OCI-M2 (cell line): ENCODE measurements around the gene DARS2.
"Not testable (repeated sequence)": the region's sequence is repeated elsewhere in the genome, so short reads cannot be mapped to it uniquely, and the experiment has no call there.

Experiments used
- DNase-seq: peaks from one replicate; lab custom pipeline; 2025; ENCODE audit not compliant: unreplicated experiment; lab: John Stamatoyannopoulos, UW

The DARS2 gene

DNA sequence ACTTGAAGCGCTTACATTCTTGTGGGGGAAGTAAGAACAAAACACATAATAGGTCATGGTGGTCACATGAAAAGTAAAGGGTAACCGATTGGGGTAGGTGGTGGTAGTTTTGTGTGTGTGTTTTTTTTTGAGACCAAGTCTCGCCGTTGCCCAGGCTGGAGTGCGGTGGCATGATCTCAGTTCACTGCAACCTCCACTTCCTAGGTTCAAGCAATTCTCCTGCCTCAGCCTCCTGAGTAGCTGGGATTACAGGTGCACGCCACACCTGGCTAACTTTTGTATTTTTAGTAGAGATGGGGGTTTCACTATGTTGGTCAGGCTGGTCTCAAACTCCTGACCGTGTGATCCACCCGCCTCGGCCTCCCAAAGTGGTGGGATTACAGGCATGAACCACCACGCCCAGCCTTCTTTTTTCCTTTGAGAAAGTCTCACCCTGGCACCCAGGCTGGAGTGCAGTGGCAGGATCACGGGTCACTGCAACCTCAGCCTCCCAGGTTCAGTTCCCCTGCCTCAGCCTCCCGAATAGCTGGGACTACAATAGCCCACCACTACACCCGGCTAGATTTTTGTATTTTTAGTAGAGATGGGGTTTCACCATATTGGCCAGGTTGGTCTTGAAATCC lies 37.8 kb downstream of the DARS2 start:
- not testable (repeated sequence) for DNase-seq

DNA sequence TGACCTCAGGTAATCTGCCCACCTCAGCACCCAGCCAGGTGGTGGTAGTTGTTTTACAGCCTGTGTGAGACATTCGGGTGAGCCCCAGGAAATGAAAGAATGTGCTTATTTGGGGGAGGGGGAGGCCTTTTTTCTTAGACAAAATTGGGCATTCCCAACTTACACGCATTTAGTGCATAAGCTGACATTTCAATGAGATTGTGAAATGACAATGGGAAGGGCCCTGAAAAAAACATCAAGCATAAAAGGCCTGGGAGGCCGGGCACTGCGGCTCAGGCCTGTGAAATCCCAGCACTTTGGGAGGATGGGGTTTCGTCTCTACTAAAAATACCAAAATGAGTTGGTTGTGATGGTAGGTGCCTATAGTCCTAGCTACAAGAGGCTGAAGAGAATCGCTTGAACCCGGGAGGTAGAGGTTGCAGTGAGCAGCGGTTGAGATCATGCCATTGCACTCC lies 38.3 kb downstream of the DARS2 start:
- DNase-seq = no peak

DNA sequence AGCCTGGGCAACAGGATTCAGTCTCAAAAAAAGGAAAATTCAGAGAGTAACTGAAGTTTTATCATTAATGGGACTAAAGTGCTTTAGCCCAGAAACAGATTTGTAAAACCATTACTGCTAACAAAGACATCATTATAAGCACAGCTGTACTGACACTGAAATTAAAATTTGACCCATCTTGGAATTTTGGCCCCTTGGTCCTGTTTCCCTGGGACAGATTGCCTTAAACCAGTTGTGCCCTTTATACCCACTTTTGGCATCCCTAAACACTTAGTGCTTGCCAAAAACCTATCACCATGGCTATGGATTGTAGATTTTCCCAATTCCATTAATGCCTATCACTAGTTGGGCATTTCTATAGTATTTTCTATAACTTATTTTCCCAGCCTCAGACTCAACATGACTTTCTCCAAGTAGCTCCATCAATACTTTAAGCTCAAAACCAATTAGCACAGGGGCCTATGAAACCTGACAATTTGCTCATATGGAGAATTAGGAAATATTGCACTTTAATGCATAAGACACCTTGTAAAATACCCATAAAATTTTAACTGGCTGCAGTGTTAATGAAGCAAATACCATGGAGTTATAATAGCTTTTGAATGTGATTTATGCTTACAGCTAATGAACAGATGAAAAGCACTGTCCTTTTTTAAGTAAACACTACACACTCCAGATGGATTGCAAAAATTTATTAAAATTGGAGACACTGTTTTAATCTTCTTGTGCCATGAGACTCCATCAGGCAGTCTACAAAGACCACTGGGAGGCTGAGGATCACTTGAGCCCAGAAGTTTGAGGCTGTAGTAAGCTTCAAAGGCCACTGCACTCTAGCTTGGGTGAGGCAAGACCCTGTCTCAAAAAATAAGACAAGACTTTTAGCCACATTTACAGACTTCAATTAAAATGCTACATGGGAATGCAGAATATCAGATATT lies 39.0 kb downstream of the DARS2 start:
- DNase-seq = no peak

DNA sequence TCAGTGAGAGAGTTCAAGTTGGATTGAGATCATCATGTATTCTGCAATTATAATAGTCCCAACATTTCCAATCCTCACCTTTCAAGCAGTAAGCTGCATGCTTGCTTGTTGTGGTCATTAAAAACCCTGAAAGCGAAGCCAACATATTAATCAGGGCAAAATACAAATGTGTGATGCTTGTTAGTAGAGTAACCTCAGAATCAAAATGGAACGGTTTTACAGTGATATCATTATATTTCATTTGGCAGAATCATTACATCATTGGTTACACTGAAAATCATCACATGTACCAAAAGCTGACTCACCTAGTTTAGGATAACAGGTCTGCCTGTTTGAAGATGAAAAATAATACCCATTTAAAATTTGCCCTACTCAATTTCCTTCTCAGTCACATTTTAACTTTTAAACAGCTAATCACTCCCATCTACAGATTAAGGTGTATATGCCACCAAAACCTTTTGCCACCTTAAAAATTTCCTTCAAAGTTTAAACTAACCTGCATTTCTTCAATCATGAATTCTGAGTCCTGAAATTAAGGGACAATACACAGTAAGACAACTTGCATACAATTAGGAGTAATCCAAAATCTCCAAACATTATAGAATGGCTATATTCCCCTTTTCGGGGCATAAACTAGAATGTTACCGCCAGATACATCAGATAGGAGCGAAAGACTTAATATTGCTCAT lies 39.9 kb downstream of the DARS2 start:
- no peak for DNase-seq

DNA sequence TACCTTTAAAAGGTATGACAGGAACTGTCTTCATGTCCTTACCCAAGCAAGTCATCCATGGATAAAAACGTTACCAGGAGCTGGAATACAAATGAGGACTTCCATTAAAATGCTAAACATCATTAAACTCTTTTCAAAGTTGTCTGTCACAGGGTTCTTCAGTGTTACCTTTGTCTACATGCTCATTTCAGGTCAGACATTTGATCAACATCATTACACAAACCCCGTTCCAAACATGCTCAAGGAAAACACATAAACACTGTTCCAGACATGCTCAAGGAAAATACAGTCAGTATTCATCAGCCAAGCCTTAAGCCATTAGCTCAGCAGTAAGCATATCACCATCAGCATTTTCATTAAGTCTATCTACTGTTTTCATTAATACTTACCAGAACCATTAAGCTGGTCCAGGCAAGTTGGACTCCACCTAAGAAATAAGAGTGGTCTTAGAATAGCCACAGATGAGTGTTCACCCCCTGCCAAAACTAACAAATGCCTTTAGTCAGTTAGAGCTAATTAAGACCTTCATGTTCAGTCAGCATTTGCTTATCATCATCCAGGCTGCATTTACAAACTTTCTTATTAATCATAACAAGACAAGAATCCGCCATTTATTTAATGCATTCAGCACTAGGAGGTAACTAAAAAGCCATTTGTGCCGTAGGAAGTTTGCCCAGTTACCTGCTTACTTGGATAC lies 41.1 kb downstream of the DARS2 start:
- no peak for DNase-seq

DNA sequence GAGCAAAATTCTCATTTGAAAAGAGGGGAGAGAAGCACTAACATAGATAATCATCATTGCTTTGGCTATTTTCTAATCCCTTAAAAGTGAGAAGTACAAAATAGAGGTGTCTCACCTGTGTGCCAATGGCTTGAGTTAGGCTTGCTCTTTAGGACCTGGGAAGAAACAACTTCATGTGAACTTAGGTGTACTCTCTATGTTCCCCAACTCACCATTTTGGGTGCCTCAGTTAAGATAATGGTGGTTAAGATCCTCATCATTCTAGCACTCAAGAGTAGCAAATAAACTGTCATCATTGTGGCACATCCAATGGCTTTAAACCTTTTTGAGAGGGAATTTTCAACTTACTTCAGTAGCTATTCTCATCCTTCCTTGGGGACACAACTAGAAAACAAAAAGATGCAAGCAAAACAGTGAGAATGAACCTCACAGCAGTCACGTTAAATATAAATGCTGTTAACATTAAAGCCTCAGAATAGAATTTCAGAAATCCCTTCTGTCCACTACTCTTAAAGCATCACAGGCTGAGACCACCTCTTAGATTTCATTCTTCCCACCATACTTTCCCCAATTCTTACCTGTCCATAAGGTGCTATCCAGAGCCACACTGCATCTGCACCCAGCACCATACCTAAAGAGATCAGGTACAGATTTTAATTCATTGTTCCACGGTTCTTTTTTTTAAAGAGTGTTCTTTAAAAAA lies 42.1 kb downstream of the DARS2 start:
- no peak for DNase-seq

DNA sequence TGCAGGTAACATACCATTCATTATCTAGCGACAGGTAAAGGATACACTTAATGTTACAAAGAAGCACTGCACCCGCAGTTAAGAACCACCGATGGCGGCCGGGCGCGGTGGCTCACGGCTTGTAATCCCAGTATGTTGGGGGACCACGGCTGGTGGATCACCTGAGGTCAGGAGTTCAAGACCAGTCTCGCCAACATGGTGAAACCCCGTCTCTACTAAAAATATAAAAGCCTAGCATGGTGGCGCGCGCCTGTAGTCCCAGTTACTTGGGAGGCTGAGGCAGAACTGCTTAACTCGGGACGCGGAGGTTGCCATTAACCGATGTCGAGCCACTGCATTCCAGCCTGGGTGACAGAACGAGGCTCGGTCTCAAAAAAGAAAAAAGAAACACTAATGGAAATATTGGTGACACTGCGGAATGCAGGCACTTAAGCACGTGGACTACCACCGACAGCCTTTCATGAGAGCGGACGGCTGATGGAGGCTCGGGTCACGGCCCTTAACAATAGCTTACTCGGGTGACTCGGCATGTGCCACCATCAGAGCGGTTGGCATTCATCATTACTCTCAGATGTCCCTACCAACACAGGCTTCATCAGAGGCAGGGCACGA lies 42.8 kb downstream of the DARS2 start:
- DNase-seq = no peak

DNA sequence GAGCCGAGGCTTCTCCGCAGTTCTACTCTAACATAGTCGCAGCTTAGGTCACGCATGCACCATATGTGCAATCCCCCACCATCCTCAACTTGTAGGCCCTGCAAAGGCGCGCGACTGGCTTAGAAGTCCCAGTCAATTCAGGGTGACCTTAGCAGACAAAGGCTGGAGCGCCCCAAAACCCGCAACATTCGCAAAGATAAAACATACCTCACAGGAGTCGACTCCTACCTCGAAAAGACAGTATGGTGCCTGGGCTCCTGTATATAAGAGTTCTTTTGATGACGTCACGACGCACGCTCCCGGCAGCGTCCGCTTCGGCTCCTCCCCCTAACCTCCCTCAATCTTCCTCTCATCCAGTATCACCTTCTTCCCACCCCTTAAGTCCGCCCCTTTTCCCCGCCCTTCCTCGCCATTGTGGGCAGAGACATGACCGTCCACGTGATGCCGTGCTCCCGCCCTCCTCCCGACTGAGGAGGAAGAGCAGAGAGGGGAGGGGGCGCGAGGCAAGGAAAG lies 43.3 kb downstream of the DARS2 start, which contains the start of gene GAS5:
Gene GAS5 (minus strand): TSS at position 237 of the 513 bp plus-strand sequence.
- peak; percentile 82 for DNase-seq

DNA sequence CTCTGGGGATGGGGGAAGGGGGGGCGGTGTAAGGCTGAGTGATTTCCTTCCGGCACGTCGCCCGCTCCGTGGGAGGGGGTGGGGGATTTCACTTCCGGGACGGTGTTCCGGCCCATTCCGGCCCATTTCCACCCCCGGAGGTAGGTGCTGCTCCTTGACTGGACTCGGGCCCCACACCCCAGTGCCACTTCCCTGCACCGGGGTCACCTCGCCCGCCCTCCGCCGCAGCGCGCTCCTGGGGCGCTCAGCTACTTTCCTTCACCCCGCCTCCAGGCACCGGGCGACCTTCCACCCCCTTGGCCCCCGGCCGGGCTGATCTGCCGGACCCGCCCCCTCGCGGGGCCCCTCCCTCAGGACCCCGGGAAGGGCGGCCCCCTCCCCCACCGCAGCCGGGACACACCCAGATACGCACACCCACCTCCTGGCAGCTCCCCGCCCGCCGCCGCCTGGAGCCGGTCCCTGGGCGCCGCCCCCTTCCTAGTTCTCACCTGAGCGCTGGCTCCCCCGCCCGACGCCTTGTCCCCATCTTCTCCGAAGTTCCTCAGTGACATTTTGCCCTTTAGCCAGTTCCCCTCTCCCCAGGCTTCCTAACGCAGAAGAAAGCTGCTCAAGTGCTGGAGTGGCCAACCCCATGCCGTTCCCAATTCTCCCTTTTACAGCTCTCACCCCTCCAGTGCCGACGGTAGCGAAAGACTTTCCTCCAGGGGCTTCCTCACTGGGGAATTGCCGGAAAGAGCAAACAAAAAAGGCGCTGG lies 44.0 kb downstream of the DARS2 start, which contains the start of gene ZBTB37:
Gene ZBTB37 (plus strand): TSS at position 115 of the 755 bp plus-strand sequence. CDS start 1,846 bp downstream, outside the sequence.
- no peak for DNase-seq

DNA sequence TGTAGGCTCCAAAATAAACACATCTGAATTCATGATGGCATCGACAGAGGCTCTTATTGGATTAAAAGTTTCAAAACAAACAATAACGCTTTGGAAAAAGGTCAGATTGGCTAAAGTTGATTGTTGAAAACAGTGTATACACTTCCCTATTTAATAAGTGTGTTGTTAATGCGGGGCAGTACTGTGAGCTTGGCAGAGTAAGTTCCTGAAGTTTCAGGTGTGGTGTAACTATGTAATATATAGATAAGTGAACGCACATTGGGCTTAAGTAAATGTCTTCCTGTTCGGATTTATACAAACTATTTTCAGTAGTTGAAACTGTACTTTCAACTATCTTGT lies 44.5 kb downstream of the DARS2 start:
- DNase-seq = no peak

DNA sequence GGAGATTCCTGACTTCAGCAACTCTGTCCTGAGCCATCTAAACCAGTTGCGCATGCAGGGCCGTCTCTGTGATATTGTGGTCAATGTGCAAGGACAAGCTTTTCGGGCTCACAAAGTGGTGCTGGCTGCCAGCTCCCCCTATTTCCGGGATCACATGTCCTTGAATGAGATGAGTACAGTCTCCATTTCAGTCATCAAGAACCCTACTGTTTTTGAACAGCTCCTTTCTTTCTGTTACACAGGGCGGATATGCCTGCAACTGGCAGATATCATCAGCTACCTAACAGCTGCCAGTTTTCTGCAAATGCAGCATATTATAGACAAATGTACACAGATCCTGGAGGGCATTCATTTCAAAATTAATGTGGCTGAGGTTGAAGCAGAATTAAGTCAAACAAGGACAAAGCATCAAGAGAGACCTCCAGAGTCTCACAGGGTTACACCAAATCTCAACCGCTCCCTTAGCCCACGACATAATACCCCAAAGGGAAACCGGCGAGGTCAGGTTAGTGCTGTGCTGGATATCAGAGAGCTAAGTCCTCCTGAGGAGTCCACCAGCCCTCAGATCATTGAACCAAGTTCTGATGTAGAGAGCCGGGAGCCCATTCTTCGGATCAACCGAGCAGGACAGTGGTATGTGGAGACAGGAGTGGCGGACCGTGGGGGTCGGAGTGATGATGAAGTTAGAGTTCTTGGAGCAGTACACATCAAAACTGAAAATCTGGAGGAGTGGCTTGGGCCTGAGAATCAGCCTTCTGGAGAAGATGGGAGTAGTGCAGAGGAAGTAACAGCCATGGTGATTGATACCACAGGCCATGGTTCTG lies 46.0 kb downstream of the DARS2 start:
- DNase-seq = no peak

DNA sequence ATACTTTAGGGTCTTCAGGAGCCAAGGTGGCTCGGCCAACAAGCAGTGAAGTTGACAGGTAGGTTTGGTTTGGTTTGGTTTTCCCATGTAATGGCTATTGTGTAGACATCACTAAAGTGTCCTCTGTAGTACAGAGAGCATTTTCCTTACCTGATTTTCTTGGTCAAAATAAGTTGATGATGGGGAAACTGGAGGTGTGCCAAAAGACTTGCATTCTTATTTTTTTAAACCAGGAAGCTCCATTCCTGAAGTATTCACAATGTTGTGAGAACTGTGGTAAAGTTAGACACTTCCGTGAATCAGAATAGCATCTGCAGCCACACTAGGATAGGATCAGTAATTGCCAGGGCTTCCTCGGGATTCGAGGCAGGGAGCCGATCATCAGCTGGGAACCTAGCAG lies 46.6 kb downstream of the DARS2 start:
- no peak for DNase-seq

DNA sequence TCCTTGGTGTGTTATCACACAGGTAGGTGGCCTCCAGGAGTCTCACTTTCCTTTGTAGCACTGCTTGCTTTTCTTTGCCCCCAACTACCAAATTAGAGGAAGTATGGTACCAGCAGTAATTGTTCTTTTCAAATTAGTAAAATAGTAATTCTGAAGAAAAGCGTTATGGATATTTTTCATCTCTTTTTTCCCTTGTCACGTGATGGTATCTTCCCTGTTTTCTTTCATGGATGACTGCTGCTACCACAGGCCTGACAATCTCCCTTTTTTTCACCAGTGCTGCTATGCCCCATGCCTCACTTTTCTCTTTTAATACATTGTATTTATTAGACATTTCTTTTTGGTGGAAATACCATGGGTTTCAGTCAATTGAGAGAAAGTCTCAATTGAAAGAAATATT lies 47.0 kb downstream of the DARS2 start:
- DNase-seq = no peak

DNA sequence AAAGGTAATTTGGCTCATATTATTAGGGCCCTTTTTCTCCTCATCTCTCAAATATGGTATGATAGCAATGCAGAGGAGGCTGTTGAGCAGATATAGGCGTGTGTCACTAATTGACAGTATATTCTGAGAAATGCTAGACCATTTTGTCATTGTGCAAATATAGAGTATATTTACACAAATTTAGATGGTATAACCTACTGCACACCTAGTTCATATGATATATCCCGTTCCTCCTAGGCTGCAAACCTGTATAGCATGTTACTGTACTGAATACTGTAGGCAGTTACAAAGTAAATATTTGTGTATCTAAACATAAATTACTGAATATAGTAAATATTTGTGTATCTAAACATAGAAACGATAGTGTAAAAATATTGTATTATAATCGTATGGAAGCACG lies 52.3 kb downstream of the DARS2 start:
- DNase-seq = no peak

DNA sequence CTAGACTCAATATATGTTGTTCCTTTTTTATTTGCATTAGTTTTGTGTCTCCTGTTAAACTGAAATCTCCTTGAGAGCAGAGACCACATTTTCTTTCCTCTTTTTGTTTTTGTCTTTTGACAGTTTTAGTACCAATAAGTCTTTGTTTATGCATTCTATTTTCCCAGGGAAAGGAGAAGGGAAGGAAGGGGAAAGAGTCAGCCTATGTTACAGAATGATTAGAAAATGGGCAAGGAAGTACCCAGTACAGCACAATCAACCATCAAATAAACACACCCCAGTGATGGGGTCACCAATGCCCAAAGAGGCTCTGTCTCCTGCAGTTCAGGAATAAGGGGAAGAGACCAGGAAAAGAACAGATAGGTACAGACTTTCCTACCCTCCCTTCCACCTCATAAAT lies 53.8 kb downstream of the DARS2 start:
- DNase-seq = no peak

DNA sequence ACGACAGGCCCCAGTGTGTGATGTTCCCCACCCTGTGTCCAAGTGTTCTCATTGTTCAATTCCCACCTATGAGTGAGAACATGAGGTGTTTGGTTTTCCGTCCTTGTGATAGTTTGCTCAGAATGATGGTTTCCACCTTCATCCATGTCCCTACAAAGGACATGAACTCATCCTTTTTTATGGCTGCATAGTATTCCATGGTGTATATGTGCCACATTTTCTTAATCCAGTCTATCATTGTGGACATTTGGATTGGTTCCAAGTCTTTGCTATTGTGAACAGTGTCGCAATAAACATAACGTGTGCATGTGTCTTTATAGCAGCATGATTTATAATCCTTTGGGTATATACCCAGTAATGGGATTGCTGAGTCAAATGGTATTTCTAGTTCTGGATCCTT lies 56.6 kb downstream of the DARS2 start:
- not testable (repeated sequence) for DNase-seq

DNA sequence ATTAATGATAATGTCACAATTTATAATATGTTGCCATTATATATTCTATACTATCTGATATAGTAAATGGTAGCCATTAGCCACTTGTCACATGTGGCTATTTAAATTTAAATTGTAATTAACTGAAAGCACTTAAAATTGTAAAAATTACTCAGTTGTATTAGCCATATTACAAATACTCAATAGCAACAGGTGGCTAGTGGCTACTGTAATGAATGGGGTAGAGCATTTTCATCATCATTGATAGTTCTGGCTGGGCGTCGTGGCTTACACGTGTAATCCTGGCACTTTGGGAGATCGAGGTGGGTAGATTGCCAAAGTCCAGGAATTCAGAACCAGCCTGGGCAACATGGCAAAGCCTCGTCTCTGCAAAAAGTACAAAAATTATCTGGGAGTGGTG lies 60.2 kb downstream of the DARS2 start:
- DNase-seq = no peak
